Uterus (tissue), 2 donors: ENCODE results near the gene SART3.

Experiments
- CTCF ChIP-seq, 4 experiments: fragments of 200-600 bp in 2 of 4; fragments of 450-650 bp in 2 of 4; sonication (generic) in 2 of 4; IDR thresholded peaks; one replicate each; pipeline ENCODE4 v1.5.1; 2016 to 2019; ENCODE audit warnings: antibody characterized with exemption in 4 of 4, mild to moderate bottlenecking in 2 of 4, moderate library complexity in 1 of 4
- POLR2A ChIP-seq, 2 donors: fragments of 450-650 bp; IDR thresholded peaks; one replicate each; pipeline ENCODE4 v1.6.1; 2016; ENCODE audit warnings: antibody characterized with exemption in 2 of 2, mild to moderate bottlenecking in 1 of 2, moderate library complexity in 1 of 2

GRCh38 chr12:108507971-108508642 lies 52.9 kb downstream of the SART3 start:
- TF ChIP-seq CTCF (IDR thresholded peaks at IDR 0.05): no peak
- TF ChIP-seq POLR2A (IDR thresholded peaks at IDR 0.05): no peak
